GM21367 (cell line): ENCODE measurements around the gene RPGR.

Experiments
- ATAC-seq: cut with Tn5 transposase; IDR thresholded peaks from one replicate; pipeline ENCODE4 v1.9.1; 2021; ENCODE audit not compliant: unreplicated experiment

The RPGR gene

DNA sequence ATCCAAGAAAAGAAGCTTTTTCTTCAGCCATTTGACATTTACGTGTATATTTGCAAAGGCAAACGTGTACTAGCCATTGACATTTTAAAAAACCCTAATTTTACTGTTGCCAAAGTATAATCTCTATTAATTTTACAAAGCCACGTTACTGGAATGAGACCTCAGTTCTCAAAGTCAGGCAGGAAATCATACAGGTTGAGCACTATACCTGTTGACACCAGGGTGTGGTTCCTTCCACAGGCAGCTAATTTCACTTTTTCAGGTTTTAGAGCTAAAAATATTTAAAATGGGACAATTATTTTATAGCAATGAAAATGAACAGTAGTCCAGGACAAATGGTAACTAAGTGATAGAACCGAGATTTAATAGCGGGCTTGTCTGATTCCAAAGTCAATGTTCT is 6.5 kb downstream of the RPGR start:
- ATAC-seq: no peak

GRCh38 chrX:38318606-38319005 is 8.7 kb downstream of the RPGR start:
- ATAC-seq: no peak

DNA sequence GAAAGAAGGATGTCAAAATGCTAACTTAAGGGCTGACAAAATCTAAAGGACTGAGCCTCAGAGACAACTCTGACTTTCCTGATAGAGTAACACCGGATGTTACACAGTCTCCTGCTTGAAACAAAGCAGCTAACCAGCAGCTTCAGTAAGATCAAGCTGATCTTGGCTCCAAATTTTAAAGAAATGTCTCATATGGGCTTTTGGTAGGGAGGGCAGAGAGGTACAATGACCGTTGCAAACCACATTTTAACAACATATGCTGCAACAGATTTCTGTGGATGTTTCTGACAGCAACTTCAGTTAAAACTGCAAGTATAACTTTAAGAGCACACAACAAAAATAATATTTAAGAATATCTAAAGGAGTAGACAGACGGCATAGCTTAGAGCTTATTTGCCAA is 9.1 kb downstream of the RPGR start:
- no peak for ATAC-seq

- ATAC-seq: no peak
These were observed 12.1 kb downstream of the RPGR start for GRCh38 chrX:38315186-38315585.

DNA sequence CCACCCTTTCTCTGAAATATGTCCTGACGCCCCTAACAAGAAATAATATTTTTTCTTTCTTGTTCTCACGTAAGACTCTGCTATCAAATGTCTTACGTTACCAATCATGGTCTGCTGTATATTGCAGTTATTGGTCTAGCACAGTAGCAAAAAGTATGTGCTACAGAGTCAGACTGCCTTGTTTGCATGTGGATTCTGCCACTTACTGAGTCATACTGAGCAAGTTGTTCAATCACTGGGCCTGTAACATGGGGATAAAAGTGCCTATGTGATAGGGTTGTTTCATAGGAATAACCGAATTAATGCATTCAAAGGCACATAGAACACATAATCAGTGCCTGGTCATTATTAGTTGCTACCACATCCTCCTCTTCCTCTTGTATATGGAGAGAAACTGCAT is 14.1 kb downstream of the RPGR start:
- ATAC-seq: no peak

DNA sequence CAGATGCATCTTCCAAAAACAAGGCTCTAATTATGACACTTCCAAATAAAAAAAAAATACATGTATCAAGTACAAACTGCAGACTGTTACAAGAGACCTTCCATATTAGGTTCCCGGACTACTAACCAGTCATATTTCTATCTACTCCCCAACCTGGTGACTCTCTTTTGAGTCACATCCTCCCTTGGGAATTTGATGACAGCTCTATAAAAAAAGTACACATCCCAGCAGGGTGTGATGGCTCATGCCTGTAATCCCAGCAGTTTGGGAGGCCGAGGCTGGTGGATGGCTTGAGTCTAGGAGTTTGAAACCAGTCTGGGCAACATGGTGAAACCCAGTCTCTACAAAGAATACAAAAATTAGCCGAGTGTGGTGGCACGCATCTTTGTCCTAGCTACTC is 14.9 kb downstream of the RPGR start:
- no peak for ATAC-seq

- ATAC-seq: no peak
These were observed 15.6 kb downstream of the RPGR start for GRCh38 chrX:38311743-38312142.

- ATAC-seq: no peak
These were observed 21.3 kb downstream of the RPGR start for GRCh38 chrX:38305971-38306370.

DNA sequence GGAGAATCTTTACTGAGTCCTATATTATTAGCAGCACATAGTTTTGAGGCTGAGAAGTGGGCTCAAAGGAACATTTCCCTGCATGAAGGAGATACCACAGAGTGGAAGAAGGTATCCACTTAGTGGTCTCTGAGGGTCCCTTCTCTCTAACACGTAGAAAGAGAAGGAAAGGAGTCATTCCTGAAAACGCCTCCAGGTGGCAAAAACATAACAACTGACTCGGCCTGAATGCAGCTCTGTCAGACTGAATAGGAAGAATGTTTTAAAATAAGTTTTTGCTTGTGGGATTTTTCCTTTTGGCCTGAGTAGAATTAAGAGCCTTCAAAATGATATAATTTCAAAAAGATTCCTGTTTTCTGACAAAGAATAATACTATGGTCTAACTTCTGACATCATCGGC is 23.3 kb downstream of the RPGR start:
- no peak for ATAC-seq

GRCh38 chrX:38293741-38294140 is 33.6 kb downstream of the RPGR start:
- no peak for ATAC-seq

- ATAC-seq: no peak
These were observed 39.6 kb downstream of the RPGR start for GRCh38 chrX:38287674-38288073.

DNA sequence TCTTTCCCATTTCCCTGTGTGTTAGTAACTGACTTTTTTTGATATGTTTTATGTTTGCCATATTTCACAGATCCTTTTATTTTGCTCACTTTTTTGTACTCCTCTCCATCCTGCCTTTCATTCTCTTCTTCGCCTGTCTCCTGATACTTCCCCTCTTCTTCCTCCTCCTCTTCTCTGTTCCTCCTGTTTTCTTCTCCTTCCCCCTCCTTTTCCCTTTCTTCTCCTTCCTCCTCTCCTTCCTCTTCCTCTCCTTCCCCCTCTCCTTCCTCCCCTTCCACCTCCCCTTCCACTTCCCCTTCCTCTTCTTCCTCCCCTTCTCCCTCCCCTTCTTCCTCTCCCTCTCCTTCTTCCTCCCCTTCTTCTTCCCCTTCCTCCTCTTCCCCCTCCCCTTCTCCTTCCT is 41.7 kb downstream of the RPGR start:
- no peak for ATAC-seq

- no peak for ATAC-seq
These were observed 45.3 kb downstream of the RPGR start for GRCh38 chrX:38282049-38282448.

- no peak for ATAC-seq
These were observed 48.1 kb downstream of the RPGR start for GRCh38 chrX:38279188-38279587.

DNA sequence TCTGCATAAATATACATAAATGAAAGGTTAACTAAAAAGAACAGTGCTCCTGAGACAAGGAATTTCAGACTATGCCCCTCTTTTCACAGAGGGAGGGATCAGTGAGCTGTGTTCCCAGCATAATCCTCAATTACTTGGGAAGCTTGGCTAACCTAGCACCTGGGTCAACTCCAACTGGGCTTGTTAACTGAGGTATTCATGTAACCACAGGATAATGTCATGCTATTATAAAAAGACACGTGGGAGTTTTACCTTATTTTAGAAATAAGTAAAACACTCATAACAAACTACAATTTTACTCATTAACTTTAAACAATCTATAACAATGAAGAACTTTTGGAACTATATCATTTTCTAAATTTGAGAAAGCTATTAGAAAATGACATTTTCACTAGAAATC is 48.6 kb downstream of the RPGR start:
- ATAC-seq: no peak

DNA sequence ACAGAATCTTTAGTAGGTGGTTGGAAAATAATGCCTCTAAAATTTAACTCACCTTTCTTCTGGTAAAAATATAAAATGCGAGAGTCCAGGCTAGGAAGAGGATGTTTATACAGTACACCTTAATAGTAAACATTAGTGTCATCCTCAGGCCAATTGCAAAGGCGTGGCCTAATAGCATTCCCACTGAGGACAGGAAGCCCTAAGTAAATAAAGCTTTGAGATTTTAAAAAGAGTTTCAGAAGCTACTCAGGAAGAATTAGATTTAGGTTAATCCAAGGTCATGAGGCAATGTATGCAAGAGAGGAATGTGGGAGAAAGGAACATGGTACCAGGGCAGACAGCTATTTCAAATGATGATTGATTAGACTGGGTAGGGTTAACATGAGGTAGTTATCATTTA is 49.5 kb downstream of the RPGR start:
- ATAC-seq: no peak

GRCh38 chrX:38277136-38277535 is 50.2 kb downstream of the RPGR start:
- ATAC-seq: no peak

DNA sequence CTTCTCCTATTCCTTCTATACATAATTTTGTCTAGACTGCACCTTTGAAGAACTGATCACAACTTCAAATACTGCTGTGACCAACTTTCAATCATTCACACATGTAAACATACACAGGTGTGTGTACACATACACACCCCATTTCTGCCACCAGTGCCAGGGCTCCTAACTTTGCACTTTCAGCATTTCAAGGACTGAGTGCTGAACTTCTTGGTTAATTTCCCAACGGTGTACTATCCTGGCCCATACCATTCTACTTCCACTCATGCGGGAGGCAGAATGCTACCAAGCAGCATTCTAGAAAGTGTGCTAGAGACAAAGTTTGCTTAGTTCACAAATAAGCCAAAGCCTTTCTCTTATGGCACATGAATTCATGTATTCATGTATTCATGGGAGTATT is 51.2 kb downstream of the RPGR start:
- no peak for ATAC-seq

- ATAC-seq: no peak
These were observed 51.7 kb downstream of the RPGR start for GRCh38 chrX:38275615-38276014.

GRCh38 chrX:38273453-38273852 is 53.9 kb downstream of the RPGR start:
- no peak for ATAC-seq

- ATAC-seq: peak; percentile 62
These were observed 56.1 kb downstream of the RPGR start for GRCh38 chrX:38271154-38271716.

DNA sequence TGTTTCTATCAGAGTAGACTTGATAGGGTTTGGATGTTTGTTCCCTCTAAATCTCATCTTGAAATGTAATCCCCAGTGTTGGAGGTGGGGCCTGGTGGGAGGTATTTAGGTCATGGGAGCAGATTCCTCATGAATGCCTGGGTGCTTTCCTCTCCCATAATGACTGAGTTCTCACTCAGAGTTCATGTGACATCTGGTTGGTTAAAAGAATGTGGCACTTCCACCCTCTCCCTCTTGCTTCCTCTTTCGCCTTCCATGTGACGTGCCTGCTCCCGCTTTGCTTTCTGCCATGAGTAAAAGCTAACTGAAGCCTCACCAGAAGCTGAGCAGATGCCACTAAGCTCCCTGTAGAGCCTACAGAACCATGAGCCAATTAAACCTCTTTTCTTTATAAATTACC is 59.3 kb downstream of the RPGR start:
- ATAC-seq: no peak

- no peak for ATAC-seq
These were observed 64.3 kb downstream of the RPGR start for GRCh38 chrX:38262715-38263620.
